SJSA1 (cell line): ENCODE results near the gene ABCA13. TPM values are rescaled to one million over a fixed set of nuclear protein-coding genes. Genes with fewer than 3 reads are reported as not detected.
A peak's percentile ranks its signal among the peaks of the same experiment; 100 is the strongest.
"Not testable (repeated sequence)": the region's sequence is repeated elsewhere in the genome, so short reads cannot be mapped to it uniquely, and the experiment has no call there.

Source experiments
- DNase-seq, 2 experiments: peaks; one replicate each; pipeline ENCODE4 v3.0.0-alpha.2; 2015 to 2020; ENCODE audit warnings: low spot score in 2 of 2, low read depth in 1 of 2
- H3K27ac ChIP-seq: fragments of 250-450 bp; sonication (Bioruptor Pico); 2 replicates; pipeline ENCODE4 v1.5.1; 2020; ENCODE audit warnings: mild to moderate bottlenecking, moderate library complexity
- H3K27me3 ChIP-seq: fragments of 250-450 bp; sonication (Bioruptor Pico); replicated peaks from 2 replicates; pipeline ENCODE4 v1.5.1; 2020; ENCODE audit warnings: mild to moderate bottlenecking, moderate library complexity
- H3K36me3 ChIP-seq: fragments of 250-450 bp; sonication (Bioruptor Pico); 2 replicates; pipeline ENCODE4 v1.5.1; 2020; ENCODE audit warnings: mild to moderate bottlenecking
- H3K4me1 ChIP-seq: fragments of 250-450 bp; sonication (Bioruptor Pico); replicated peaks from 2 replicates; pipeline ENCODE4 v1.6.1; 2021; ENCODE audit warnings: mild to moderate bottlenecking
- H3K4me3 ChIP-seq: fragments of 250-450 bp; sonication (Bioruptor Pico); 2 replicates; pipeline ENCODE4 v1.5.1; 2020; ENCODE audit warnings: mild to moderate bottlenecking
- H3K9me3 ChIP-seq: fragments of 250-450 bp; sonication (Bioruptor Pico); replicated peaks from 2 replicates; pipeline ENCODE4 v1.5.1; 2020; ENCODE audit warnings: mild to moderate bottlenecking
- total RNA-seq: library from RNA; depleted of rRNA; stranded (reverse); fragments of >200 nt; shearing (Covaris generic); gene quantifications from 2 replicates; pipeline ENCODE4 v1.2.3, GENCODE V29; 2014; rRNA removed

The ABCA13 gene, protein sequence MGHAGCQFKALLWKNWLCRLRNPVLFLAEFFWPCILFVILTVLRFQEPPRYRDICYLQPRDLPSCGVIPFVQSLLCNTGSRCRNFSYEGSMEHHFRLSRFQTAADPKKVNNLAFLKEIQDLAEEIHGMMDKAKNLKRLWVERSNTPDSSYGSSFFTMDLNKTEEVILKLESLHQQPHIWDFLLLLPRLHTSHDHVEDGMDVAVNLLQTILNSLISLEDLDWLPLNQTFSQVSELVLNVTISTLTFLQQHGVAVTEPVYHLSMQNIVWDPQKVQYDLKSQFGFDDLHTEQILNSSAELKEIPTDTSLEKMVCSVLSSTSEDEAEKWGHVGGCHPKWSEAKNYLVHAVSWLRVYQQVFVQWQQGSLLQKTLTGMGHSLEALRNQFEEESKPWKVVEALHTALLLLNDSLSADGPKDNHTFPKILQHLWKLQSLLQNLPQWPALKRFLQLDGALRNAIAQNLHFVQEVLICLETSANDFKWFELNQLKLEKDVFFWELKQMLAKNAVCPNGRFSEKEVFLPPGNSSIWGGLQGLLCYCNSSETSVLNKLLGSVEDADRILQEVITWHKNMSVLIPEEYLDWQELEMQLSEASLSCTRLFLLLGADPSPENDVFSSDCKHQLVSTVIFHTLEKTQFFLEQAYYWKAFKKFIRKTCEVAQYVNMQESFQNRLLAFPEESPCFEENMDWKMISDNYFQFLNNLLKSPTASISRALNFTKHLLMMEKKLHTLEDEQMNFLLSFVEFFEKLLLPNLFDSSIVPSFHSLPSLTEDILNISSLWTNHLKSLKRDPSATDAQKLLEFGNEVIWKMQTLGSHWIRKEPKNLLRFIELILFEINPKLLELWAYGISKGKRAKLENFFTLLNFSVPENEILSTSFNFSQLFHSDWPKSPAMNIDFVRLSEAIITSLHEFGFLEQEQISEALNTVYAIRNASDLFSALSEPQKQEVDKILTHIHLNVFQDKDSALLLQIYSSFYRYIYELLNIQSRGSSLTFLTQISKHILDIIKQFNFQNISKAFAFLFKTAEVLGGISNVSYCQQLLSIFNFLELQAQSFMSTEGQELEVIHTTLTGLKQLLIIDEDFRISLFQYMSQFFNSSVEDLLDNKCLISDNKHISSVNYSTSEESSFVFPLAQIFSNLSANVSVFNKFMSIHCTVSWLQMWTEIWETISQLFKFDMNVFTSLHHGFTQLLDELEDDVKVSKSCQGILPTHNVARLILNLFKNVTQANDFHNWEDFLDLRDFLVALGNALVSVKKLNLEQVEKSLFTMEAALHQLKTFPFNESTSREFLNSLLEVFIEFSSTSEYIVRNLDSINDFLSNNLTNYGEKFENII (N-terminal part only)
- total RNA-seq = 4.5 and 6.7 TPM in 2 replicates

- H3K4me1 ChIP-seq = peaks cover 12% of the 10 kb centered on the region
- no peak for DNase-seq
Observed at GRCh38 chr7:48171202-48171601, at the start of gene ABCA13. Gene ABCA13 (plus strand): TSS chr7:48171458. CDS start chr7:48171484, 26 bp downstream.

DNA sequence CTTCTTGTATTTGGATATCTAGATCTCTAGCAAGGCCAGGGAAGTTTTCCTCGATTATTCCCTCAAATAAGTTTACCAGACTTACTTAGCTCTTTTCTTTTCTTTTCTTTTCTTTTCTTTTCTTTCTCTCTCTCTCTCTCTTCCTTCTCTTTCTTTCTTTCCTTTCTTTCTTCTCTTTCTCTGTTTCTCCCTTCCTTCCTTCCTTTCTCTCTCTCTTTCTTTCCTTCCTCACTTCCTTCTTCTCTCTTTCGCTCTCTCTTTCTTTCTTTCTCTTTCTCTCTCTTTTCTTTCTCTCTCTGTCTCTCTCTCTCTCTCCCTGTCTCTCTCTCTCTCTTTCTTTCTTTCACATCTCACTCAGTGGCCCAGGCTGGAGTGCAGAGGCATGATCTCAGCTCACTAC is 45.2 kb upstream of the ABCA13 start:
- DNase-seq = no peak
- peaks cover 10% of the 10 kb centered on the region for H3K4me1 ChIP-seq

More at GRCh38 chr7:48171202-48171601, at the start of gene ABCA13:
- H3K36me3 ChIP-seq = no peaks in the 10 kb centered on the region
- no peaks in the 10 kb centered on the region for H3K27me3 ChIP-seq
- no peaks in the 10 kb centered on the region for H3K9me3 ChIP-seq
- no peak within 1 kb of the TSS for H3K27ac ChIP-seq
- no peak within 1 kb of the TSS for H3K4me3 ChIP-seq

GRCh38 chr7:48130658-48131108 is 40.6 kb upstream of the ABCA13 start:
- H3K36me3 ChIP-seq = no peaks in the 10 kb centered on the region
- H3K4me1 ChIP-seq = peaks cover 16% of the 10 kb centered on the region
- no peak overlapping the region for H3K27ac ChIP-seq
- peak in 1 of 2 experiments; percentile 29 for DNase-seq
- H3K4me3 ChIP-seq = no peak overlapping the region
- H3K9me3 ChIP-seq = no peaks in the 10 kb centered on the region
- H3K27me3 ChIP-seq = no peaks in the 10 kb centered on the region

More for the DNA sequence above, 45.2 kb upstream of the ABCA13 start:
- H3K4me3 ChIP-seq = no peak overlapping the region
- H3K27ac ChIP-seq = no peak overlapping the region
- H3K27me3 ChIP-seq = no peaks in the 10 kb centered on the region
- H3K9me3 ChIP-seq = no peaks in the 10 kb centered on the region
- no peaks in the 10 kb centered on the region for H3K36me3 ChIP-seq

GRCh38 chr7:48132792-48133191 is 38.5 kb upstream of the ABCA13 start:
- H3K9me3 ChIP-seq = no peaks in the 10 kb centered on the region
- H3K27ac ChIP-seq = no peak overlapping the region
- H3K4me1 ChIP-seq = peaks cover 16% of the 10 kb centered on the region
- H3K36me3 ChIP-seq = no peaks in the 10 kb centered on the region
- DNase-seq = no peak
- no peak overlapping the region for H3K4me3 ChIP-seq
- H3K27me3 ChIP-seq = no peaks in the 10 kb centered on the region

GRCh38 chr7:48139459-48139858 is 31.8 kb upstream of the ABCA13 start:
- Histone ChIP-seq H3K9me3 (peaks cover 5% of the 10 kb centered on the region; the same call in 1 of the 2 replicates), H3K36me3 (no peaks in the 10 kb centered on the region), H3K27me3 (no peaks in the 10 kb centered on the region), H3K27ac (no peak overlapping the region; the same call in 1 of the 2 replicates), H3K4me3 (no peak overlapping the region), H3K4me1 (peaks cover 25% of the 10 kb centered on the region)
- DNase-seq = peak in 1 of 2 experiments; percentile 36

GRCh38 chr7:48140001-48140681 is 31.1 kb upstream of the ABCA13 start:
- H3K4me3 ChIP-seq = no peak overlapping the region
- no peaks in the 10 kb centered on the region for H3K27me3 ChIP-seq
- peaks cover 26% of the 10 kb centered on the region for H3K4me1 ChIP-seq

GRCh38 chr7:48141521-48141920 is 29.7 kb upstream of the ABCA13 start:
- no peak for DNase-seq
- Histone ChIP-seq H3K27me3 (no peaks in the 10 kb centered on the region), H3K4me1 (peaks cover 26% of the 10 kb centered on the region), H3K36me3 (no peaks in the 10 kb centered on the region), H3K9me3 (peaks cover 5% of the 10 kb centered on the region; the same call in 1 of the 2 replicates), H3K4me3 (no peak overlapping the region), H3K27ac (no peak overlapping the region)

More at GRCh38 chr7:48140001-48140681, 31.1 kb upstream of the ABCA13 start:
- DNase-seq = peak; percentile 65 to 74
- Histone ChIP-seq H3K36me3 (no peaks in the 10 kb centered on the region), H3K27ac (no peak overlapping the region; the same call in 1 of the 2 replicates), H3K9me3 (peaks cover 5% of the 10 kb centered on the region; the same call in 1 of the 2 replicates)

GRCh38 chr7:48144291-48144768 is 26.9 kb upstream of the ABCA13 start:
- H3K4me3 ChIP-seq = no peak overlapping the region
- peaks cover 5% of the 10 kb centered on the region; the same call in 1 of the 2 replicates for H3K9me3 ChIP-seq
- H3K4me1 ChIP-seq = peaks cover 21% of the 10 kb centered on the region
- no peaks in the 10 kb centered on the region for H3K36me3 ChIP-seq
- H3K27me3 ChIP-seq = no peaks in the 10 kb centered on the region
- DNase-seq = no peak
- no peak overlapping the region for H3K27ac ChIP-seq

DNA sequence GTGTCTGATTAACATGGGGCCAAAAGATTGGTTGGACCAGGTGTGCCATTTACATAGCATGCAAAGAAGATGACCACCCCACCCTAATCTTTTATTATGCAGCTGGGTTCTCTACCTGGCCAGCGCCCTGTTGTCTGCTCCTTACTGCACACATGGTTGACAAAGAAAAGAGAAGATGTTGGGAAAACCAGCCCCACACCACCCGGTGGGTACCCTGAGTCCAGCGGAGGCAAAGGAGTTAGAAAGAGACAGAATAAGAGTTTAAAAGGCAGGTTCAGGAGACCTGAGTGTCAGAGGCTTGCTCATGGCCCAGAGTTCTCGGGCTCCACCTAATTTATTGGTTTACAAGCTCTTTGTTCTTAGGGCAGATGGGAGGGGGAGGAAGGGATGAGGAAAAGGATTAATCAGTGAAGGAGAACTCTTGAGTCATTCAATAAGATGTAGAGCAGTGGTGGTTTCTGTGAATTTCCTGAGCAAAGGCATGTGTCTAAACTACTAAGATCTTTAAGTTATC is 24.1 kb upstream of the ABCA13 start:
- Histone ChIP-seq H3K27me3 (no peaks in the 10 kb centered on the region), H3K4me1 (peaks cover 6% of the 10 kb centered on the region), H3K27ac (no peak overlapping the region), H3K36me3 (no peaks in the 10 kb centered on the region), H3K4me3 (no peak overlapping the region), H3K9me3 (no peaks in the 10 kb centered on the region)
- no peak for DNase-seq

- not testable (repeated sequence) for H3K27me3 ChIP-seq, H3K4me1 ChIP-seq, H3K4me3 ChIP-seq, DNase-seq, H3K27ac ChIP-seq, H3K9me3 ChIP-seq, H3K36me3 ChIP-seq
Observed at GRCh38 chr7:48147690-48148089, 23.6 kb upstream of the ABCA13 start.

DNA sequence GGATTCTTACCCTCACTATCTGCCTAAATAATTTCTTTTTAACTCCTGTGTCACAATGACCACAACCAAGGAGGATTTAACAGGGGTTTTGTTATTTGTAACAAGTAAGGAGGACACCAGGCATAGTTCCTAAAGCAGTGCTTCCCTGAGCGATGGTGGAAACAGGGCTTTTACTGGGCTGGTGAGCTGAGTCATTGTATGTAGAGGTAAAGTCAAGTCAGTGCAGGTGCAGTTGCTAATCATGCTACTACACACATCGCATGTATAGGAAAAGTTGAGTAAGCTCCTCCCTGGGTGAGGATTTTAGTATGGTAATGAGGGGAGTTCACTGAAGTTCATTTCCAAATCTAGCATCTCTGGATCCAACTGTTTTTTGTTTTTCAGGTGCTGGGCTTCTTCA is 22.9 kb upstream of the ABCA13 start:
- no peaks in the 10 kb centered on the region for H3K9me3 ChIP-seq
- DNase-seq = no peak
- H3K4me1 ChIP-seq = peaks cover 6% of the 10 kb centered on the region
- no peak overlapping the region for H3K27ac ChIP-seq
- no peaks in the 10 kb centered on the region for H3K36me3 ChIP-seq
- no peak overlapping the region for H3K4me3 ChIP-seq
- no peaks in the 10 kb centered on the region for H3K27me3 ChIP-seq

- no peak for DNase-seq
- H3K9me3 ChIP-seq = no peaks in the 10 kb centered on the region
- no peaks in the 10 kb centered on the region for H3K36me3 ChIP-seq
- no peaks in the 10 kb centered on the region for H3K27me3 ChIP-seq
- peaks cover 5% of the 10 kb centered on the region for H3K4me1 ChIP-seq
- H3K4me3 ChIP-seq = no peak overlapping the region
- no peak overlapping the region for H3K27ac ChIP-seq
Observed at GRCh38 chr7:48149058-48149457, 22.2 kb upstream of the ABCA13 start.
